ENCODE measurements around the gene CFAP206.

GRCh38 chr6:87482366-87482765, 74.6 kb downstream of the CFAP206 start:
- no peak for TF ChIP-seq EP300 (IDR thresholded peaks at IDR 0.05)
- no peak for TF ChIP-seq CTCF (IDR thresholded peaks at IDR 0.05)
- TF ChIP-seq POLR2AphosphoS5 (IDR thresholded peaks at IDR 0.05): no peak

Measured in gastroesophageal sphincter (tissue), 3 donors.